Heart right ventricle (tissue), 16 donors: ENCODE results near the gene PTDSS2. TPM values are rescaled to one million over a fixed set of nuclear protein-coding genes. Genes with fewer than 3 reads are reported as not detected.
"Not testable (repeated sequence)": the region's sequence is repeated elsewhere in the genome, so short reads cannot be mapped to it uniquely, and the experiment has no call there.

Experiments used
- ATAC-seq, 8 donors: fragments of 200-7000 bp; cut with Tn5 transposase; one replicate each; pipeline ENCODE4 v1.9.1; 2020; ENCODE audit warnings: mild to moderate bottlenecking in 8 of 8, moderate library complexity in 8 of 8, moderate number of reproducible peaks in 1 of 8
- DNase-seq, 2 donors: peaks; one replicate each; pipeline ENCODE4 v3.0.0-alpha.2; 2020
- H3K27ac ChIP-seq, 10 donors: fragments of 200-600 bp; sonication (generic) in 2 of 10; one replicate each; pipeline versions ENCODE4 v1.5.0 to v1.8.0; 2020 to 2022; ENCODE audit warnings: mild to moderate bottlenecking in 3 of 10
- H3K27me3 ChIP-seq, 7 donors: fragments of 200-600 bp; one replicate each; pipeline ENCODE4 v1.8.0; 2021 to 2022; ENCODE audit warnings: mild to moderate bottlenecking in 2 of 7
- H3K36me3 ChIP-seq, 9 donors: fragments of 200-600 bp; sonication (generic) in 1 of 9; one replicate each; pipeline versions ENCODE4 v1.5.0 to v1.8.0; 2020 to 2022; ENCODE audit warnings: mild to moderate bottlenecking in 2 of 9
- H3K4me1 ChIP-seq, 9 donors: fragments of 200-600 bp; sonication (generic) in 1 of 9; one replicate each; pipeline versions ENCODE4 v1.5.0 to v1.8.0; 2020 to 2022; ENCODE audit warnings: mild to moderate bottlenecking in 4 of 9
- H3K4me3 ChIP-seq, 10 donors: fragments of 200-600 bp; sonication (generic) in 2 of 10; one replicate each; pipeline versions ENCODE4 v1.5.0 to v1.8.0; 2020 to 2022; ENCODE audit warnings: mild to moderate bottlenecking in 7 of 10, moderate library complexity in 2 of 10
- H3K9me3 ChIP-seq, 11 donors: fragments of 200-600 bp in 10 of 11; sonication (generic) in 2 of 11; one replicate each; pipeline versions ENCODE4 v1.5.0 to v1.8.0; 2013 to 2022; ENCODE audit warnings: mild to moderate bottlenecking in 2 of 11, control low read depth in 1 of 11, moderate library complexity in 1 of 11
- CTCF ChIP-seq, 9 donors: fragments of 200-600 bp; sonication (generic) in 2 of 9; IDR thresholded peaks; one replicate each; pipeline versions ENCODE4 v1.5.0 to v1.8.0; 2021 to 2022; ENCODE audit warnings: antibody characterized with exemption in 9 of 9, mild to moderate bottlenecking in 5 of 9, moderate library complexity in 1 of 9
- whole genome bisulfite sequencing, 2 donors: extraction: QIAGEN DNeasy Blood & Tissue Kit; methylation state at CpG; one replicate each; pipeline ENCODE4 v1.1.7; 2013; ENCODE audit warnings: inconsistent platforms in 1 of 2; 5-methylcytosine and 5-hydroxymethylcytosine counted together
- intact Hi-C, 10 donors: fragments of 100-400 bp; cut with DNase I; formaldehyde crosslinking; loops; one replicate each; pipeline versions ENCODE4 v1.11.1 to v1.14.2; 2022
- polyA plus RNA-seq, 2 donors: library from polyadenylated mRNA; stranded (reverse); fragments of 200-250 nt; gene quantifications; one replicate each; pipeline ENCODE4 v1.2.3, GENCODE V29; 2013
- total RNA-seq, 10 donors: library from RNA; stranded (reverse); fragmentation: NEBNext Ultra II Directional in 3 of 10; extraction: Animal tissue kit (Norgen Biotek cat#: 25700) in 3 of 10; gene quantifications; one replicate each; pipeline versions ENCODE4 v1.2.1 to v1.2.4, GENCODE V29; 2021 to 2023
- donor health status: Arrhythmogenic right ventricular cardiomyopathy.
- donor health status: ischemic (EF 13 %, LVEDD 7.1; RV severe dilation, severe dysfunction).
- donor health status: healthy with polysubstance abuse.
- donor health status: DM: no; HTN: yes; CAD: no.
- donor health status: DM: no; HTN: no; CAD: no.
- donor health status: ischemic (EF 25% LVEDD 6.9; RV normal size, moderate dysfunction).
- donor health status: ischemic (EF 25% LVEDD 5.7; RV mildly dilated, moderate dysfunction).
- donor health status: healthy.
- donor health status: DM: yes; HTN: yes; CAD: no.
- donor health status: Ischemic cardiomyopathy.
- donor health status: ischemic (EF 35%, LVEDD 5.7; RV mildly dilated, moderate dysfunction).
- donor health status: nonischemic (EF 11% LVEDD 7.7; RV severe dilation, severe dysfunction).
- donor health status: DM: yes; HTN: yes; CAD: no.
- donor health status: PGD.
- donor health status: ischemic (EF 29% LVEDD 5.4; RV normal size, mild dysfunction).
- donor health status: nonischemic (EF 23%, LVEDD 6.1; RV moderate dilation, normal function).

PTDSS2 gene
- total and polyA plus RNA-seq, 12 donors: 16.7 to 55.5 (median 26.3) TPM

DNA sequence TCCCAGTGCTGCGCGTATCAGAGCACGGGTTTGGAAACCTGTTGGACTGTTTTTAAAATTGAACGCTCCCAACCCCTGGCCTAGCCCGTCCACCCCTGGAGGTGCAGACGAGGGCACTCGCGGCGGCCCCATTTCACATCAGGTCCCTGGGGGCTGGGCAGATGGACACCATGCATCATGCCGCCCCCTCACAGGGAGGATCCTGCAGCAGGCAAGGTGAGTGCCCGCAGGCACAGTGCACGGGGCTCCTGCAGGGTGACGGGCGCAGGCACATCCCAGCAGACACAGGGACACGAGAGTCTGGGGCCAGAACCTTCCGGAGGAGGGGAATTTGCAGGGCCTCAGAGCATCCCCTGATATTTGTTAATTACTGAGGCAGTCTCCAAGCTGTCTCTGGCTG is 15.6 kb upstream of the PTDSS2 start:
- Histone ChIP-seq H3K4me1 (no peaks in the 10 kb centered on the region), H3K27ac (no peak overlapping the region), H3K4me3 (no peak overlapping the region), H3K9me3 (no peaks in the 10 kb centered on the region), H3K27me3 (peaks cover 0 to 19% (median 8%) of the 10 kb centered on the region in 7 donors), H3K36me3 (no peaks in the 10 kb centered on the region)
- TF ChIP-seq CTCF (IDR thresholded peaks at IDR 0.05): no peak
- no peak for ATAC-seq
- DNase-seq: no peak
- WGBS, 2 donors: 80 to 81% methylated on average over 16 of the region's 16 CpGs
- intact Hi-C loops: no loop called here

DNA sequence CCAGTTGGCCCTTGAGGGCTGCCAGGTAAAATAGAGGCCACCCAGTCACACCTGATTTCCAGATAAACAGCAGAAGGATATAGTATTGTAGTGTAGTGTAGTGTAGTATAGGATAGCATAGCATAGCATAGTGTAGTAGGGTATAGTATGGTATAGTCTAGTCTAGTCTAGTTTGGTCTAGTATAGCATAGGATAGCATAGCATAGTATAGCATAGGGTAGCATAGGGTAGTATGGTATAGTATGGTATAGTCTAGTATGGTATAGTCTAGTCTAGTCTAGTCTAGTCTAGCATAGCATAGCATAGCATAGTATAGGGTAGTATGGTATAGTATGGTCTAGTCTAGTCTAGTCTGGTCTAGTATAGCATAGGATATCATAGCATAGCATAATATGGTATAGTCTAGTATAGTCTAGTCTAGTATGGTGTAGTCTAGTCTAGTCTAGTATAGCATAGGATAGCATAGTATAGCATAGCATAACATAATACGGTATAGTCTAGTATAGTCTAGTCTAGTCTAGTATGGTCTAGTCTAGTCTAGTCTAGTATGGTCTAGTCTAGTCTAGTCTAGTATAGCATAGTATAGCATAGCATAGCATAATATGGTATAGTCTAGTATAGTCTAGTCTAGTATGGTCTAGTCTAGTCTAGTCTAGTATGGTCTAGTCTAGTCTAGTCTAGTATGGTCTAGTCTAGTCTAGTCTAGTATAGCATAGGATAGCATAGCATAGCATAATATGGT is 14.9 kb upstream of the PTDSS2 start:
- 98 to 100% methylated on average over 1 of the region's 1 CpG for WGBS, 2 donors
- H3K4me1 ChIP-seq, ATAC-seq, H3K4me3 ChIP-seq, intact Hi-C loops, H3K9me3 ChIP-seq, DNase-seq, H3K27ac ChIP-seq, H3K36me3 ChIP-seq: not testable (repeated sequence)
- peaks cover 0 to 24% (median 10%) of the 10 kb centered on the region in 7 donors for H3K27me3 ChIP-seq

GRCh38 chr11:437228-437870 is 12.7 kb upstream of the PTDSS2 start:
- DNase-seq: peak in 1 of 2 donors; percentile 14
- no peak overlapping the region for H3K27ac ChIP-seq
- TF ChIP-seq CTCF (IDR thresholded peaks at IDR 0.05): no peak
- WGBS, 2 donors: 79 to 86% methylated on average over 17 of the region's 17 CpGs
- peaks cover 0 to 7% (median 0%) of the 10 kb centered on the region in 9 donors for H3K4me1 ChIP-seq
- H3K27me3 ChIP-seq: peaks cover 4 to 45% (median 27%) of the 10 kb centered on the region in 7 donors
- no peaks in the 10 kb centered on the region for H3K9me3 ChIP-seq
- H3K4me3 ChIP-seq: no peak overlapping the region
- intact Hi-C loops: no loop called here
- no peak for ATAC-seq
- H3K36me3 ChIP-seq: no peaks in the 10 kb centered on the region

GRCh38 chr11:438101-438844 is 11.8 kb upstream of the PTDSS2 start:
- ATAC-seq: no peak

More at GRCh38 chr11:438101-438844, 11.8 kb upstream of the PTDSS2 start:
- intact Hi-C loops: no loop called here
- WGBS, 2 donors: 85 to 86% methylated on average over 20 to 21 of the region's 21 CpGs
- H3K9me3 ChIP-seq: no peaks in the 10 kb centered on the region
- TF ChIP-seq CTCF (IDR thresholded peaks at IDR 0.05): no peak
- no peak overlapping the region for H3K27ac ChIP-seq
- H3K27me3 ChIP-seq: peaks cover 4 to 53% (median 31%) of the 10 kb centered on the region in 7 donors
- peak in 1 of 2 donors; percentile 9 for DNase-seq
- H3K4me1 ChIP-seq: peaks cover 0 to 7% (median 0%) of the 10 kb centered on the region in 9 donors
- H3K36me3 ChIP-seq: no peaks in the 10 kb centered on the region
- H3K4me3 ChIP-seq: no peak overlapping the region
